ENCODE results near the gene LAMC3. TPM values are rescaled to one million over a fixed set of nuclear protein-coding genes. Genes with fewer than 3 reads are reported as not detected.

Gene LAMC3
- total RNA-seq, 1 donor from 2014 or later, result 0.20 TPM

- Histone ChIP-seq H3K9ac (ENCODE audit: low read length) (no peak overlapping the region), H3K27me3 (ENCODE audit: insufficient read depth, low read length) (no peaks in the 10 kb centered on the region), H3K4me2 (ENCODE audit: low read length) (no peak overlapping the region), H3K27ac (ENCODE audit: low read depth, low read length) (no peak overlapping the region), H4K20me1 (ENCODE audit: insufficient read depth, low read length) (peaks cover 6% of the 10 kb centered on the region), H3K4me1 (ENCODE audit: insufficient read depth, low read length) (no peaks in the 10 kb centered on the region), H2AFZ (ENCODE audit: low read depth, low read length) (no peak overlapping the region), H3K36me3 (ENCODE audit: insufficient read depth, low read length) (peaks cover 73% of the 10 kb centered on the region), H3K9me3 (ENCODE audit: insufficient read depth, low read depth, low read length) (no peaks in the 10 kb centered on the region), H3K79me2 (ENCODE audit: insufficient read depth, low read length) (no peaks in the 10 kb centered on the region), H3K4me3 (ENCODE audit: insufficient read depth, low read depth, low read length) (no peak overlapping the region)
- TF ChIP-seq, protein P1, sequence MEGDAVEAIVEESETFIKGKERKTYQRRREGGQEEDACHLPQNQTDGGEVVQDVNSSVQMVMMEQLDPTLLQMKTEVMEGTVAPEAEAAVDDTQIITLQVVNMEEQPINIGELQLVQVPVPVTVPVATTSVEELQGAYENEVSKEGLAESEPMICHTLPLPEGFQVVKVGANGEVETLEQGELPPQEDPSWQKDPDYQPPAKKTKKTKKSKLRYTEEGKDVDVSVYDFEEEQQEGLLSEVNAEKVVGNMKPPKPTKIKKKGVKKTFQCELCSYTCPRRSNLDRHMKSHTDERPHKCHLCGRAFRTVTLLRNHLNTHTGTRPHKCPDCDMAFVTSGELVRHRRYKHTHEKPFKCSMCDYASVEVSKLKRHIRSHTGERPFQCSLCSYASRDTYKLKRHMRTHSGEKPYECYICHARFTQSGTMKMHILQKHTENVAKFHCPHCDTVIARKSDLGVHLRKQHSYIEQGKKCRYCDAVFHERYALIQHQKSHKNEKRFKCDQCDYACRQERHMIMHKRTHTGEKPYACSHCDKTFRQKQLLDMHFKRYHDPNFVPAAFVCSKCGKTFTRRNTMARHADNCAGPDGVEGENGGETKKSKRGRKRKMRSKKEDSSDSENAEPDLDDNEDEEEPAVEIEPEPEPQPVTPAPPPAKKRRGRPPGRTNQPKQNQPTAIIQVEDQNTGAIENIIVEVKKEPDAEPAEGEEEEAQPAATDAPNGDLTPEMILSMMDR (IDR thresholded peaks at IDR 0.05; ENCODE audit: insufficient read depth, low read depth, low read length), result no peak
- TF ChIP-seq EZH2 (IDR thresholded peaks at IDR 0.05; ENCODE audit: insufficient read depth, low read length), result no peak
- no peak overlapping the region for H3K4me3 Mint-ChIP-seq (ENCODE audit: unreplicated experiment)
- DNase-seq (ENCODE audit: low read depth) (no peak), FAIRE-seq (no peak)
- H3K4me1 Mint-ChIP-seq (ENCODE audit: low read depth, unreplicated experiment), result no peaks in the 10 kb centered on the region
- H3K27me3 Mint-ChIP-seq (ENCODE audit: low read depth, unreplicated experiment), result no peaks in the 10 kb centered on the region
- no peak overlapping the region for H3K27ac Mint-ChIP-seq (ENCODE audit: unreplicated experiment)
- H3K9me3 Mint-ChIP-seq (ENCODE audit: unreplicated experiment), result no peaks in the 10 kb centered on the region
- peaks cover 11% of the 10 kb centered on the region for H3K36me3 Mint-ChIP-seq (ENCODE audit: low read depth, unreplicated experiment)
Observed at GRCh38 chr9:131140112-131140511, 131.1 kb downstream of the LAMC3 start.

- Histone ChIP-seq H3K27ac (ENCODE audit: low read depth, low read length) (no peak overlapping the region), H3K36me3 (ENCODE audit: insufficient read depth, low read length) (peaks cover 73% of the 10 kb centered on the region), H4K20me1 (ENCODE audit: insufficient read depth, low read length) (peaks cover 6% of the 10 kb centered on the region), H3K27me3 (ENCODE audit: insufficient read depth, low read length) (no peaks in the 10 kb centered on the region), H3K4me3 (ENCODE audit: insufficient read depth, low read depth, low read length) (no peak overlapping the region), H3K4me2 (ENCODE audit: low read length) (no peak overlapping the region), H3K4me1 (ENCODE audit: insufficient read depth, low read length) (no peaks in the 10 kb centered on the region), H3K9me3 (ENCODE audit: insufficient read depth, low read depth, low read length) (no peaks in the 10 kb centered on the region), H3K79me2 (ENCODE audit: insufficient read depth, low read length) (no peaks in the 10 kb centered on the region), H3K9ac (ENCODE audit: low read length) (no peak overlapping the region), H2AFZ (ENCODE audit: low read depth, low read length) (no peak overlapping the region)
- H3K27ac Mint-ChIP-seq (ENCODE audit: unreplicated experiment), result no peak overlapping the region
- no peaks in the 10 kb centered on the region for H3K9me3 Mint-ChIP-seq (ENCODE audit: unreplicated experiment)
- DNase-seq (ENCODE audit: low read depth), result no peak
- FAIRE-seq, result no peak
- no peaks in the 10 kb centered on the region for H3K4me1 Mint-ChIP-seq (ENCODE audit: low read depth, unreplicated experiment)
- H3K27me3 Mint-ChIP-seq (ENCODE audit: low read depth, unreplicated experiment), result no peaks in the 10 kb centered on the region
- no peak overlapping the region for H3K4me3 Mint-ChIP-seq (ENCODE audit: unreplicated experiment)
- no peak for TF ChIP-seq EZH2 (IDR thresholded peaks at IDR 0.05; ENCODE audit: insufficient read depth, low read length)
- TF ChIP-seq, protein P1 (IDR thresholded peaks at IDR 0.05; ENCODE audit: insufficient read depth, low read depth, low read length), result no peak
- H3K36me3 Mint-ChIP-seq (ENCODE audit: low read depth, unreplicated experiment), result peaks cover 12% of the 10 kb centered on the region
Observed at GRCh38 chr9:131140550-131140949, 131.6 kb downstream of the LAMC3 start.

DNA sequence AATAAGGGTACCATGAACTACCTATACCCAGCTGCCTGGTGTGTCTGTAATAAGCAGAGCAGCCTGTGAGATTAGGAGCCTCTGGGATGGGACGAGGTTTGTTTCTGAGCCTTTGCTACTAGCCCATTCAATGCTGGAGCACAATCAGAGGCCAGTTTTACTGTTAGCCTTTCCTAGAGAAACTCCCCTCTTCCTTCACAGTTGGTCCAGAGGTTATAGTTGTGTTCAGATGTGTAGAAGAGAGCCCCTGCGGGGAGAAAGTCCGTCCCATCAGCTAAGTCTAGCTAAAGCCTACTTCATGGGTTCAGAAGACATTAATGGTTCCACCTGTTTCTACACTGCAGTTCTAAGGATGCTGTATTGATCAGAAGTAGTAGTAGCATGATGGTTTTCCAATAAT is 133.2 kb downstream of the LAMC3 start:
- Histone ChIP-seq H3K27ac (ENCODE audit: low read depth, low read length) (no peak overlapping the region), H3K27me3 (ENCODE audit: insufficient read depth, low read length) (no peaks in the 10 kb centered on the region), H3K9ac (ENCODE audit: low read length) (no peak overlapping the region), H4K20me1 (ENCODE audit: insufficient read depth, low read length) (peaks cover 6% of the 10 kb centered on the region), H3K36me3 (ENCODE audit: insufficient read depth, low read length) (peaks cover 71% of the 10 kb centered on the region), H2AFZ (ENCODE audit: low read depth, low read length) (no peak overlapping the region), H3K4me3 (ENCODE audit: insufficient read depth, low read depth, low read length) (no peak overlapping the region), H3K79me2 (ENCODE audit: insufficient read depth, low read length) (no peaks in the 10 kb centered on the region), H3K4me1 (ENCODE audit: insufficient read depth, low read length) (no peaks in the 10 kb centered on the region), H3K4me2 (ENCODE audit: low read length) (no peak overlapping the region), H3K9me3 (ENCODE audit: insufficient read depth, low read depth, low read length) (no peaks in the 10 kb centered on the region)
- H3K4me3 Mint-ChIP-seq (ENCODE audit: unreplicated experiment), result no peak overlapping the region
- no peak overlapping the region for H3K27ac Mint-ChIP-seq (ENCODE audit: unreplicated experiment)
- H3K9me3 Mint-ChIP-seq (ENCODE audit: unreplicated experiment), result no peaks in the 10 kb centered on the region
- no peak for DNase-seq (ENCODE audit: low read depth)
- H3K27me3 Mint-ChIP-seq (ENCODE audit: low read depth, unreplicated experiment), result no peaks in the 10 kb centered on the region
- TF ChIP-seq, protein P1 (IDR thresholded peaks at IDR 0.05; ENCODE audit: insufficient read depth, low read depth, low read length), result no peak
- no peak for TF ChIP-seq EZH2 (IDR thresholded peaks at IDR 0.05; ENCODE audit: insufficient read depth, low read length)
- H3K36me3 Mint-ChIP-seq (ENCODE audit: low read depth, unreplicated experiment), result peaks cover 17% of the 10 kb centered on the region
- H3K4me1 Mint-ChIP-seq (ENCODE audit: low read depth, unreplicated experiment), result no peaks in the 10 kb centered on the region
- FAIRE-seq, result no peak

Other genes with a start within 250 kb of the LAMC3 start
- 113 and 117 TPM in 2 replicates for gene ABL1, start 173.9 kb upstream of the LAMC3 start, total RNA-seq
- not detected in 2 replicates for gene QRFP, start 112.4 kb upstream of the LAMC3 start, total RNA-seq
- gene FIBCD1, start 69.9 kb upstream of the LAMC3 start, total RNA-seq, result 0.66 and 1.6 TPM in 2 replicates
- 20.2 and 23.7 TPM in 2 replicates for gene AIF1L, start 87.4 kb downstream of the LAMC3 start, total RNA-seq
- gene NUP214, start 116.4 kb downstream of the LAMC3 start, total RNA-seq, result 30.5 and 33.4 TPM in 2 replicates

All from astrocyte (in vitro differentiated cells and primary cell).